Right cardiac atrium (tissue), 5 donors: ENCODE data around the gene CECR2. TPM values are rescaled to one million over a fixed set of nuclear protein-coding genes. Genes with fewer than 3 reads are reported as not detected.

Experiments used
- ATAC-seq, 2 donors: fragments of 200-7000 bp; cut with Tn5 transposase; one replicate each; pipeline versions ENCODE4 v1.8.0 to v1.9.1; 2020; ENCODE audit warnings: moderate library complexity in 2 of 2, mild to moderate bottlenecking in 1 of 2
- DNase-seq, 3 donors: peaks; one replicate each; pipeline ENCODE4 v3.0.0-alpha.2; 2020
- H3K27ac ChIP-seq: one replicate; pipeline ENCODE4 v1.5.1; 2013; ENCODE audit warnings: mild to moderate bottlenecking, low read length, control low read depth, moderate library complexity
- H3K27me3 ChIP-seq: one replicate; pipeline ENCODE4 v1.6.1; 2013; ENCODE audit not compliant: control insufficient read depth, insufficient read depth
- H3K4me1 ChIP-seq: one replicate; pipeline ENCODE4 v1.6.1; 2013; ENCODE audit warnings: low read length; ENCODE audit not compliant: control insufficient read depth, insufficient read depth
- H3K4me3 ChIP-seq: one replicate; pipeline ENCODE4 v1.5.1; 2013; ENCODE audit warnings: low read length, control low read depth
- H3K9me3 ChIP-seq: one replicate; pipeline ENCODE4 v1.6.1; 2013; ENCODE audit warnings: low read length; ENCODE audit not compliant: control insufficient read depth
- WGBS: extraction: QIAGEN DNeasy Blood & Tissue Kit; methylation state at CpG from one replicate; pipeline ENCODE4 v1.1.7; 2013; 5-methylcytosine and 5-hydroxymethylcytosine counted together
- intact Hi-C, 4 donors: fragments of 100-400 bp; cut with DNase I; formaldehyde crosslinking; loops; one replicate each; pipeline versions ENCODE4 v1.11.0 to v1.14.0; 2022 to 2023
- polyA plus RNA-seq: library from polyadenylated mRNA; stranded (reverse); fragments of 200-250 nt; gene quantifications from one replicate; pipeline ENCODE4 v1.2.3, GENCODE V29; 2013
- total RNA-seq, 4 donors: library from RNA; stranded (reverse); fragmentation: NEBNext Ultra II Directional; extraction: Animal tissue kit (Norgen Biotek cat#: 25700); gene quantifications; one replicate each; pipeline ENCODE4 v1.2.1, GENCODE V29; 2021
- donor health status: healthy with polysubstance abuse.
- donor health status: DM: no; HTN: yes; CAD: no.
- donor health status: DM: no; HTN: no; CAD: no.
- donor health status: DM: no; HTN: yes; CAD: no; lungs with severe emphysema.
- donor health status: DM: yes; HTN: yes; CAD: no.

The CECR2 gene
- total and polyA plus RNA-seq, 5 donors = 3.4 to 8.3 (median 4.3) TPM

DNA sequence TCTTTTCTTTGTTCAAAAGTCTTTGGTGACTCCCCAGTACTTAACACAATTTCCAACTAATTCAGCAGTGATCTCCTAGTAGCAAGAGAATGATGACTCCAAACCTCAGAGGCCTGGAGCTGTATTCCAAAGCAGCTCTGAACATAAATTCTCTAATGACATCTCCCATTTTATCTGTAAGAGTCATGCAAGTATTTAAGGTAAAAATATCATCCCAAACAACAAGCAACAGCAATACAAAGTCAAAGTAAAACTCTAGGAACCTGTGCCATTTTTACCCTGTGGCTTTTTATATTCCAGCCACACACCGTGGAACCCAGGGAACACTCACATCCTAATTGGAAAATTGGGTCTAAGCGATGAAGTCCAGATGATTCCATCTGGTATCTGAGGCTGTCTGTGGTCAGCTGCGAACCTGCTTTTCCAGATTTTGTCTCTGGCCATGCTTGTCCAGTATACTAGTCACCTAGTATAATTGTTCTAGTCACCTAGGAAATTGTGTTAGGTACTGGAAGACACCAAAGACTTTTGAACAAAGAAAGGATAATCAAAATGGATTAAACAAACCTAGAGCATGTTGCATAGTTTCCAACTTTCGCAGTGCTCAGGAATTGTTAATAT is 101.7 kb downstream of the CECR2 start:
- Histone ChIP-seq H3K4me3 (no peak overlapping the region), H3K27me3 (no peaks in the 10 kb centered on the region), H3K4me1 (peaks cover 3% of the 10 kb centered on the region), H3K27ac (no peak overlapping the region), H3K9me3 (no peaks in the 10 kb centered on the region)
- intact Hi-C loops = no loop called here
- DNase-seq (no peak), ATAC-seq (no peak)
- 95% methylated on average over 4 of the region's 4 CpGs for WGBS

DNA sequence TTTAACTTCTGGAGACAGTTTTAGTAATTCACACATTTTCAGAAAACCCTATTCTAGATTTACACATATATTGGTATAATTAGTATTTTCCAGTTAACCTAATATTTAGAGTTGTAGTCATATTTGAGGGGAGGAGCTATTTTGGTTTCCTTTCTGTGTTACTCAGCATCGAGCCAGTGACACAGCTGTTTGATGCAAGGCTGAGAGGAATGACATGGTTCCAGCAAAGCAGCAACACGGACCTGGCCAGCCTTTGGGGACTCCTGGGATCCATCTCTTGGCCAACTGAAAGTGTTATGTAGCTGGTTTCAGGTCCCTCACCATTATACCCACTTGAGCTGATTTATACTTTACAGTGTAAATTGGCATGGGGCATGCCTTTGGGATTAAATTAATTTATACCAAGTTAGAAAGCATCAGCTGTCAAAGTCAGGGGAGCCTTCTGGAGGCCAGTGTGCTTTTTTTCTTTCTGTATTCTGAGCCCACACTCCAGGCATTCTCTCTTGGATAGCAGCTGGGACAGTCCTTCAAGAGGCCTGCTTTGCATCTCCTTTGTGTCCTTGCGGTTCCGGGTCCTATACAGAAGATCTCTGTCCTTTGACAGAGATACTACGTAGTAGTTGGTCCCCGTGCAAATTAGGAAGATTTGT is 102.8 kb downstream of the CECR2 start:
- WGBS = 63% methylated on average over 6 of the region's 6 CpGs
- no peaks in the 10 kb centered on the region for H3K27me3 ChIP-seq
- H3K4me3 ChIP-seq = no peak overlapping the region
- peaks cover 3% of the 10 kb centered on the region for H3K4me1 ChIP-seq
- ATAC-seq = peak; percentile 46 to 54
- H3K27ac ChIP-seq = no peak overlapping the region
- intact Hi-C loops = no loop called here
- H3K9me3 ChIP-seq = no peaks in the 10 kb centered on the region
- DNase-seq = peak in 2 of 3 donors; percentile 20 to 42

DNA sequence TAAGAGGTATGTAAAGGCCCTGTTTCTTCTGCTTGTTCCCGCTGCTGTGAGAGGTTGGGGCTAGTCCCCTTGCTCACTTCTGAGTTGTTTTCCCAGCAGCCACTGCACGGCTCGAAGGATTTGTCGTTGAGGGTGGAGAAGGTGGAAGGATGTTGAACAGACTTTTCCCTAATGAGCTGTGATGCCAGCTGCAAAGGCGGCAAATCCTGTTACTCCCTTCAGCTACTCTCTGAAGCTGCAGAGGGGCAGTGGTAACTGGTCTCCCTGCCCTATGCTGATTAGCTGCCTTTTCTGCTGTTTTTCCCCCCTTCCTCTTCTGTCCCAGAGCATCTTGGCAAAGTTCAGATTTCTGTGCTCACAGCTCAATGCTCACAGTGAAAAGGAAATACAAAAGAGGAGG is 103.7 kb downstream of the CECR2 start:
- intact Hi-C loops = no loop called here
- Histone ChIP-seq H3K4me1 (peaks cover 3% of the 10 kb centered on the region), H3K27me3 (no peaks in the 10 kb centered on the region), H3K9me3 (no peaks in the 10 kb centered on the region), H3K4me3 (no peak overlapping the region), H3K27ac (no peak overlapping the region)
- DNase-seq = no peak
- 43% methylated on average over 5 of the region's 5 CpGs for WGBS
- no peak for ATAC-seq

DNA sequence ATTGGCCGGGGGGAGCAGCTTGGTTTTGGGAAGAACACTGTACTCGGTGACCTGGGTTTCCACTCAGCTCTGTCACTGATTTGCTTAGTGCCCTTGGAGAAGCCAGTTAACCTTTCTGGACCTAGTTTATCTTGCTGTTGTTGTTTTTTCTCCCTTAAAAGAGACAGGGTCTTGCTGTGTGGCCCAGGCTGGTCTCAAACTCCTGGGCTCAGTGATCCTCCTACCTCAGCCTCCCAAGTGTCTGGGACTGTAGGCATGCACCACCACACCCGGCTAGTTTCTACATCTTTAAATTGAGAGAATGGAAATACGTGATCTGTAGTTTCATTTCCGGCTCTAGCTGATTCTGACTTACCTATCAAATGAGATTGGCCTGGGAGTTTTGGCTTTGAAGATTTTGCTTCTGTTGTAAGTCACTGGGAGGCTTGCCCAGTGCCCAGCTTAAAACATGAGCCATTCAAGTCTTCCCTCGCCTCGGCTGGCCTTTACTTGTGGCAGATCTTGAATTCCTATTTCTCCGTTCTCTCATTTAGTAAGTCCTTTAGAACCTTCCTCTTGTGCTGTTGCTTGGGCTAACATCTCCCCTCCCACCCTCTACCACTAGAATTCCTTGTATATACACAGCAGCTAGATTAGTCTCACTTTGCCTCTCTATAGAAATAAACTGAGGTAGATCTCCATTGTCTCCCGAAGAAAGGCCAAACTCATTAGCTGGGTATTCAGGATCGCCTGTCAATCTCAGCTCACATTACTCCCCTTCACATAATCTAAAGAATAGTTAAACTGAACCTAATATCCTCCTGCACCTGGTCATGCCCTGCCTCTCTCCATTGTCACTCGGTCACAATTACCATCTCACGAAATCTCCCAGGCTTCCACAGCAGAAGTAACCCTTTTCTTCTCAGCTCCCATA is 106.3 kb downstream of the CECR2 start:
- peaks cover 3% of the 10 kb centered on the region for H3K4me1 ChIP-seq
- intact Hi-C loops = loop anchor here in 1 of 4 donors (5.0 kb wide), 1 partner anchor 48 kb away; no protein-coding TSS in a partner anchor

DNA sequence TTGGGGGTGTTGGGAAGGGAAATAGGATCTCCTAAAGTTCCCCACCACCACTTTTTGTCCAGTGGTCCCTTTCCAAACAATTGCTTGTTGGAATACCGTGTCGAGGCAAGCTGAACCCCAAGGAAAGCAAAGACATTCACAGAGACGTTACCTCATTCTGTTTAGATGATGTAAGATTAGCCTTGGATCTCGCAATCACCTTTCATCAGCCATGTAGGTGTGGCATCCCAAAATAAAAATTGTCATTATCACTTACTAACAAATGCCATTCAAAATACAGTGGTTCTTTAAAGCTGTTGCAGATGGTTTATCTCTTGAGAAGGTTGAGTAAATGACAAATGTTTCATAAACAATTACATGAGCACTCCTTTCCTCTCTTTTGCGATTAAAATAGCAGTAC is 107.6 kb downstream of the CECR2 start:
- Histone ChIP-seq H3K27me3 (no peaks in the 10 kb centered on the region), H3K27ac (no peak overlapping the region), H3K4me3 (peak overlapping the region; percentile 41), H3K9me3 (no peaks in the 10 kb centered on the region), H3K4me1 (peaks cover 3% of the 10 kb centered on the region)
- DNase-seq (no peak), ATAC-seq (no peak)
- intact Hi-C loops = loop anchor here in 1 of 4 donors (5.0 kb wide), 1 partner anchor 50 kb away; no protein-coding TSS in a partner anchor
- 61% methylated on average over 5 of the region's 5 CpGs for WGBS

More for the DNA sequence above, 106.3 kb downstream of the CECR2 start:
- ATAC-seq (no peak), DNase-seq (no peak)
- H3K27me3 ChIP-seq = no peaks in the 10 kb centered on the region
- 90% methylated on average over 12 of the region's 12 CpGs for WGBS
- H3K4me3 ChIP-seq = no peak overlapping the region
- H3K27ac ChIP-seq = no peak overlapping the region
- no peaks in the 10 kb centered on the region for H3K9me3 ChIP-seq

DNA sequence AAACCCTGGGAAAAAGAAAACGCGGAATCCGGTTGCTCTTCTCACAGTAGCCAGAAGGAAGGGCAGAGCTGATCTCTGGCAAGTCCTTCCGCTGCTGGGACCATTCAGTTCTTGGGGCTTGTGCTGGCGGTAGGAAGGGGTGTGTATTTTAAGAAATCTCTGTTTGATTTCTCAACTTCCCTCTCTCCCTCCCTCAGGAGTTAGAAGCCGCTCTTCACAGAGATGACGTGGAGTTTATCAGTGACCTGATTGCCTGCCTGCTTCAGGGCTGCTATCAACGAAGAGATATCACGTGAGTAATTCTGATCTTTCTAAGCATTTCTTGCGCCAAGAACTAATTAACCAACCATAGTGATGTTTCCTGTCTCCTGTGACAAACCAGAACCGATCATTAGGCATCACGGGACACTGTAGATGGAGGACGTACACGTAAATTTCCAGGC is 108.2 kb downstream of the CECR2 start:
- Histone ChIP-seq H3K4me1 (peaks cover 3% of the 10 kb centered on the region), H3K27me3 (no peaks in the 10 kb centered on the region), H3K9me3 (no peaks in the 10 kb centered on the region), H3K4me3 (peak overlapping the region; percentile 41), H3K27ac (peak overlapping the region; percentile 7)
- intact Hi-C loops = loop anchor here in 1 of 4 donors (5.0 kb wide), 1 partner anchor 50 kb away; no protein-coding TSS in a partner anchor
- peak; percentile 91 to 95 for ATAC-seq
- peak; percentile 61 to 72 (median 66) for DNase-seq
- 19% methylated on average over 14 of the region's 14 CpGs for WGBS

DNA sequence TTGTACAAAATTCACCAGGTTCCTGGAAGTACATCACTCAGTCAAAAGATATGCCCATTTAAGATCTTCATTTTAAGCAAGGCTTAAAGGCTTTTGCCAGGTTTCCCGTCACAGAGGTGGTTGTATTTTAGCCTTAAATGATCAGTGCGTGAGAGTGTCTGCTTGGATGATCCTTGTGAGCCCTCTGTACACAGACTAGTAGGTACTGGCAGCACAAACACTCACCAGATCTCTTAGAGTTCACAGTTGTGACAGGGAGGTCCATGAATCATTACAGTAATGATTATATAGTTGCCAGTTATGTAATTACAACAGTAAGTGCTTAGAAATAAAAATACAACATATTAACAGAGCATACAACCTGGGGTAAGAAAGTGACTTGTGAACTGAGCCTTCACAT is 109.9 kb downstream of the CECR2 start:
- Histone ChIP-seq H3K9me3 (no peaks in the 10 kb centered on the region), H3K27ac (no peak overlapping the region), H3K27me3 (no peaks in the 10 kb centered on the region), H3K4me1 (no peaks in the 10 kb centered on the region), H3K4me3 (no peak overlapping the region)
- no peak for ATAC-seq
- DNase-seq = no peak
- intact Hi-C loops = loop anchor here in 1 of 4 donors (5.0 kb wide), 1 partner anchor 52 kb away; no protein-coding TSS in a partner anchor
- 82% methylated on average over 2 of the region's 2 CpGs for WGBS

DNA sequence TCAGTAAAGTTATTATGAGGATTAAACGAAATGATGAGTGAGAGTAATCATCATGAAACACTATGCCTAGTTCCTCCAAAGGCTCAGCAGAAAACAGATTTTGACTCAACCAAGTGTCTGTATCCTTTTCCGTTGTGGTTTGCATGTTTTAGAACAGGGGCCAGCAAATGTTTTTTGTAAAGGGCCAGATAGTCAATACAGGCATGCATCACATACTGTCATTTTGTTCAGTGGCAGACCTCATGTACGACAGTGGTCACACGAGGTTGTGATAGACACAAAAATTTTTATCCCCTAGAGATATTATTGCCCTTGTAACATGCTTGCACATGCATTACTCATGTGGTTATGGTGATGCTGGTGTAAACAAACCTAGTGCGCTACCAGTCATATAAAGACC is 112.2 kb downstream of the CECR2 start:
- 91% methylated on average over 5 of the region's 5 CpGs for WGBS
- H3K27me3 ChIP-seq = no peaks in the 10 kb centered on the region
- no peaks in the 10 kb centered on the region for H3K9me3 ChIP-seq
- ATAC-seq (no peak), DNase-seq (no peak)
- H3K4me3 ChIP-seq = no peak overlapping the region
- no peak overlapping the region for H3K27ac ChIP-seq
- H3K4me1 ChIP-seq = no peaks in the 10 kb centered on the region
- intact Hi-C loops = no loop called here

DNA sequence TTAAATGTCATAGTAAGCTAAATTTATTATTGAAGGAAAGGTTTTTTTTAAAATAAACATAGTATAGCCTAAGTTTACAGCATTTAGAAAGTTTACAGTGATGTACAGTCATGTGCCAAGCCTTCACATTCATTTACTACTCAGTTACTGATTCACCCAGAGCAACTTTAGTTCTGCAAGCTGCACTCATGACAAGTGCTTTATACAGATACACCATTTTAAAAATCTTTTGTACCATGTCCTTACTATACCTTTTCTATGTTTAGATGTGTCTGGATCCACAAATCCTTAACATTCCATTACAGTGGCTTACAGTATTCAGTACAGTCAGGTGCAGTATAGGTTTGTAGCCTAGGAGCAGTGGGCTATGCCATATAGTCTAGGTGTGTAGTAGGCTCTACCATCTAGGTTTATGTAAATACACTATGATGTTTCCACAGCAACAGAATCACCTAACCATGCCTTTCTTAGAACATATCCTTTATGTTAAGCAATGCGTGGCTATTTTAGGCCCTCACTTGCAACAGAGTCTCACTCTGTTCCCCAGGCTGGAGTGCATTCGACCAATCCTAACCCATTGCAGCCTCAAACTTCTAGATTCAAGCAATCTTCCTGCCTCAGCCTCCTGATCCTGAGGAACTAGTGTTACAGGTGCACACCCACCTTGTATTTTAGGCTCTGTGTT is 114.6 kb downstream of the CECR2 start:
- intact Hi-C loops = no loop called here

DNA sequence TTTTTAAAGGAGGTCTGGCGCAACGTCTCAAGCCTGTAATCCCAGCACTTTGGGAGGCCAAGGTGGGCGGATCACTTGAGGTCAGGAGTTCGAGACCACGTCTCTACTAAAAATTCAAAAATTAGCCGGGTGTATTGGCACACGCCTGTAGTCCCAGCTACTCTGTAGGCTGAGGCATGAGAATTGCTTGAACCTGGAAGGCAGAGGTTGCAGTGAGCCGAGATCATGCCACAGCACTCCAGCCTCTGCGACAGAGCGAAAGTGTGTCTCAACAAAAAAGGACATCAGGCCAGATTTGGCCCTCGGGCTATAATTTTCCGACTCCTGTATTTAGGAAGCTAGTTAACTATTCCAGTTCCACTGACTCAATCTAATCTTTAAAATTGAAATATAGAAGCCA is 115.3 kb downstream of the CECR2 start:
- no peak overlapping the region for H3K4me3 ChIP-seq
- no peak for ATAC-seq
- WGBS = 79% methylated on average over 12 of the region's 12 CpGs
- intact Hi-C loops = no loop called here
- no peaks in the 10 kb centered on the region for H3K27me3 ChIP-seq
- no peaks in the 10 kb centered on the region for H3K4me1 ChIP-seq
- no peak for DNase-seq
- peak overlapping the region; percentile 38 for H3K27ac ChIP-seq
- no peaks in the 10 kb centered on the region for H3K9me3 ChIP-seq

More for the DNA sequence above, 114.6 kb downstream of the CECR2 start:
- DNase-seq (no peak), ATAC-seq (peak; percentile 59 to 64)
- Histone ChIP-seq H3K9me3 (no peaks in the 10 kb centered on the region), H3K4me1 (no peaks in the 10 kb centered on the region), H3K27ac (peak overlapping the region; percentile 52), H3K4me3 (no peak overlapping the region), H3K27me3 (no peaks in the 10 kb centered on the region)
- WGBS = 50% methylated on average over 2 of the region's 2 CpGs
